K562 (cell line): ENCODE measurements around the gene CNGB1. TPM values are rescaled to one million over a fixed set of nuclear protein-coding genes. Genes with fewer than 3 reads are reported as not detected.

Source experiments
- ATAC-seq: fragments of 200-7000 bp; cut with Tn5 transposase; 3 replicates; pipeline ENCODE4 v1.9.1; 2020; ENCODE audit warnings: moderate library complexity
- BruUV-seq: library from RNA; stranded (reverse); fragments of 400-500 nt; replicated peaks from 2 replicates; lab custom pipeline; 2021; lab: Mats Ljungman, UMichigan
- CTCF ChIA-PET: fragments of 300-600 bp; formaldehyde crosslinking; extraction: SDS; loops from one replicate; lab custom pipeline; 2021; ENCODE audit warnings: low intra/inter-chr PET ratio; lab: Yijun Ruan, JAX
- POLR2A ChIA-PET: fragments of 300-600, 350-650 bp; sonication (Branson Sonifier 250); formaldehyde crosslinking; extraction: SDS; loops from one replicate; lab custom pipeline; 2021; ENCODE audit warnings: antibody characterized with exemption, inconsistent platforms; lab: Yijun Ruan, JAX
- DNase-seq, 4 experiments: peaks; one replicate each; pipeline versions ENCODE4 v3.0.0 to v3.0.0-alpha.2; 2011 to 2018; ENCODE audit warnings: low spot score in 3 of 4, mixed read lengths in 3 of 4; ENCODE audit errors: extremely low read depth in 1 of 4
- FAIRE-seq: peaks from 2 replicates; lab custom pipeline; 2011; peaks lifted over from hg19 to GRCh38; lab: Jason Lieb, UNC
- H2AFZ ChIP-seq: 2 replicates; pipeline ENCODE4 v1.6.0; 2011; ENCODE audit warnings: low read depth, low read length, control low read depth, inconsistent platforms
- H3K27ac ChIP-seq: fragments of 200-600 bp; 3 replicates; pipeline ENCODE4 v1.8.0; 2011; ENCODE audit warnings: low read depth, mild to moderate bottlenecking, control low read depth, inconsistent platforms, low read length, moderate library complexity, mixed read lengths; ENCODE audit errors: extremely low read depth
- H3K27me3 ChIP-seq, 2 experiments: fragments of 300-600 bp in 1 of 2; 2 replicates in 1 of 2; 3 replicates in 1 of 2; pipeline versions ENCODE4 v1.6.0 to v1.8.0; 2011; ENCODE audit warnings: inconsistent platforms in 2 of 2, low read length in 2 of 2, mild to moderate bottlenecking in 1 of 2, mixed read lengths in 1 of 2, moderate library complexity in 1 of 2; ENCODE audit not compliant: control insufficient read depth in 2 of 2, insufficient read depth in 2 of 2
- H3K36me3 ChIP-seq: fragments of 300-600 bp; 3 replicates; pipeline ENCODE4 v1.8.0; 2011; ENCODE audit warnings: mild to moderate bottlenecking, low read length, inconsistent platforms; ENCODE audit not compliant: control insufficient read depth, insufficient read depth
- H3K4me1 ChIP-seq, 2 experiments: fragments of 200-600 bp in 1 of 2; replicated peaks in 1 of 2; 2 replicates in 1 of 2; 3 replicates in 1 of 2; pipeline versions ENCODE4 v1.5.1 to v1.8.0; 2011; ENCODE audit warnings: inconsistent platforms in 2 of 2, low read length in 2 of 2, mild to moderate bottlenecking in 1 of 2, mixed read lengths in 1 of 2, moderate library complexity in 1 of 2; ENCODE audit not compliant: control insufficient read depth in 2 of 2, insufficient read depth in 2 of 2
- H3K4me2 ChIP-seq: 2 replicates; pipeline ENCODE4 v1.6.1; 2011; ENCODE audit warnings: low read length, control low read depth, inconsistent platforms, mixed read lengths; ENCODE audit not compliant: insufficient read depth
- H3K4me3 ChIP-seq: fragments of 200-600 bp; sonication (generic), shearing (Covaris generic); 2 replicates; pipeline ENCODE4 v1.5.1; 2016; ENCODE audit warnings: control low read depth, inconsistent platforms
- H3K79me2 ChIP-seq: fragments of 200-600 bp; 3 replicates; pipeline ENCODE4 v1.8.0; 2011; ENCODE audit warnings: low read length, inconsistent platforms; ENCODE audit not compliant: control insufficient read depth, insufficient read depth
- H3K9ac ChIP-seq, 2 experiments: 2 replicates each; pipeline versions ENCODE4 v1.6.0 to v1.6.1; 2011; ENCODE audit warnings: low read depth in 2 of 2, low read length in 2 of 2, control low read depth in 1 of 2, inconsistent platforms in 1 of 2, mild to moderate bottlenecking in 1 of 2, mixed read lengths in 1 of 2; ENCODE audit not compliant: insufficient read depth in 1 of 2
- H3K9me1 ChIP-seq: one replicate; pipeline ENCODE4 v1.6.0; 2011; ENCODE audit warnings: inconsistent platforms, mild to moderate bottlenecking, low read length, moderate library complexity; ENCODE audit not compliant: control insufficient read depth, insufficient read depth
- H3K9me3 ChIP-seq: replicated peaks from 2 replicates; pipeline ENCODE4 v1.5.1; 2011; ENCODE audit warnings: low read depth, low read length, inconsistent platforms; ENCODE audit not compliant: control insufficient read depth, insufficient read depth
- H4K20me1 ChIP-seq: replicated peaks from 2 replicates; pipeline ENCODE4 v1.6.1; 2011; ENCODE audit warnings: low read length, inconsistent platforms, mixed read lengths; ENCODE audit not compliant: control insufficient read depth, insufficient read depth
- BMI1 ChIP-seq: fragments of 150-350 bp; IDR thresholded peaks from 2 replicates; pipeline ENCODE4 v1.6.1; 2014; ENCODE audit warnings: low read length
- CREB3 ChIP-seq: fragments of 450-650 bp; conservative IDR thresholded peaks from 2 replicates; pipeline ENCODE4 v1.6.1; 2016; ENCODE audit warnings: missing genetic modification characterization, low read depth, mild to moderate bottlenecking, missing compliant biosample characterization, moderate library complexity
- CTBP1 ChIP-seq: fragments of 450-650 bp; IDR thresholded peaks from 2 replicates; pipeline ENCODE4 v1.6.1; 2016; ENCODE audit warnings: borderline replicate concordance
- HNRNPL ChIP-seq: fragments of 200-400 bp; formaldehyde crosslinking; IDR thresholded peaks from 2 replicates; pipeline ENCODE4 v1.6.1; 2017; ENCODE audit warnings: low read depth, mild to moderate bottlenecking, low read length
- KLF1 ChIP-seq: fragments of 450-650 bp; IDR thresholded peaks from 2 replicates; pipeline ENCODE4 v1.6.1; 2016; ENCODE audit warnings: missing genetic modification characterization, missing compliant biosample characterization
- LEF1 ChIP-seq: fragments of 450-650 bp; IDR thresholded peaks from 2 replicates; pipeline ENCODE4 v1.6.1; 2016; ENCODE audit warnings: mild to moderate bottlenecking
- MAFF ChIP-seq: IDR thresholded peaks from 2 replicates; pipeline ENCODE4 v1.6.1; 2012; ENCODE audit warnings: low read length, improper control_type of control experiment
- MXI1 ChIP-seq: IDR thresholded peaks from 2 replicates; pipeline ENCODE4 v1.6.1; 2011; ENCODE audit warnings: low read depth, mild to moderate bottlenecking, improper control_type of control experiment, low read length
- MYNN ChIP-seq, 2 experiments: sonication (generic); formaldehyde crosslinking in 1 of 2; IDR thresholded peaks; 2 replicates each; pipeline versions ENCODE4 v1.5.0 to v1.6.1; 2016 to 2020; ENCODE audit warnings: antibody characterized with exemption in 1 of 2, missing genetic modification reagents in 1 of 2
- POLR2G ChIP-seq: fragments of 200-400 bp; formaldehyde crosslinking; IDR thresholded peaks from 2 replicates; pipeline ENCODE4 v1.6.1; 2017; ENCODE audit warnings: low read depth, mild to moderate bottlenecking, antibody characterized with exemption, low read length, moderate library complexity
- RAD51 ChIP-seq: fragments of 450-650 bp; IDR thresholded peaks from 2 replicates; pipeline ENCODE4 v1.7.1; 2016; ENCODE audit warnings: low read depth, mild to moderate bottlenecking, borderline replicate concordance
- RFX1 ChIP-seq: fragments of 450-650 bp; IDR thresholded peaks from 2 replicates; pipeline ENCODE4 v1.6.1; 2016; ENCODE audit warnings: mild to moderate bottlenecking, moderate library complexity
- ZFP36 ChIP-seq: fragments of 150-350 bp; IDR thresholded peaks from 2 replicates; pipeline ENCODE4 v1.6.1; 2018; ENCODE audit warnings: low read length, low read depth; ENCODE audit not compliant: partially characterized antibody
- ZNF23 ChIP-seq: fragments of 250-450 bp; sonication (Bioruptor Pico); IDR thresholded peaks from 2 replicates; pipeline ENCODE4 v1.4.0; 2020; ENCODE audit warnings: mild to moderate bottlenecking
- WGBS: fragments of 100-300 bp; shearing (Covaris generic); methylation state at CpG from one replicate; pipeline ENCODE4 v1.1.6; 2016; ENCODE audit warnings: low coverage, mixed read lengths; ENCODE audit not compliant: insufficient coverage; ENCODE audit errors: missing lambda C conversion rate; 5-methylcytosine and 5-hydroxymethylcytosine counted together
- in situ Hi-C: fragments of 300-500 bp; cut with MboI; formaldehyde crosslinking; loops from 4 replicates; pipeline ENCODE4 v1.15.0; 2018; ENCODE audit warnings: inconsistent platforms, mixed read lengths
- intact Hi-C: fragments of 100-400 bp; cut with micrococcal nuclease; formaldehyde crosslinking; loops from 2 replicates; pipeline ENCODE4 v1.14.2; 2022
- polyA plus RNA-seq, 8 experiments: library from polyadenylated mRNA; depleted of rRNA in 4 of 8; stranded (reverse) in 5 of 8; unstranded in 3 of 8; fragments of >200 nt; fragmentation: Nextera tagmentation in 2 of 8; fragmentation: Illumina TruSeq in 1 of 8; extraction: Ambion mirVana in 2 of 8; extraction: Trizol in 1 of 8; gene quantifications; 2 replicates each; pipeline versions ENCODE4 v1.2.1 to v1.2.3, GENCODE V29; 2011 to 2014; ENCODE audit warnings: inconsistent platforms in 1 of 8, missing spikeins in 1 of 8
- total RNA-seq, 7 experiments: library from RNA; depleted of rRNA in 6 of 7; stranded (reverse); fragments of >200 nt in 6 of 7; fragmentation: Illumina TruSeq in 2 of 7; extraction: Trizol in 2 of 7; gene quantifications; 2 replicates each; pipeline versions ENCODE4 v1.2.1 to v1.2.3, GENCODE V29; 2011 to 2021; ENCODE audit warnings: low replicate concordance in 1 of 7
- TF ChIP-seq, protein P1 (sequence below): fragments of 450-650 bp; formaldehyde crosslinking; IDR thresholded peaks from 2 replicates; pipeline ENCODE4 v1.4.0; 2020; ENCODE audit warnings: mild to moderate bottlenecking

The CNGB1 gene
- total and polyA plus RNA-seq, 9 of the 15 experiments (the other 6 are each of a cell fraction or from before 2014, with no cell fraction given), result not detected

GRCh38 chr16:57947261-57947660 is 23.7 kb downstream of the CNGB1 start (continued):
- TF ChIP-seq RAD51 (no peak), POLR2G (no peak), ZFP36 (peak; percentile 31), ZNF23 (CRISPR knock-in tag) (no peak)
- TF ChIP-seq, all 486 proteins: peak for 2

DNA sequence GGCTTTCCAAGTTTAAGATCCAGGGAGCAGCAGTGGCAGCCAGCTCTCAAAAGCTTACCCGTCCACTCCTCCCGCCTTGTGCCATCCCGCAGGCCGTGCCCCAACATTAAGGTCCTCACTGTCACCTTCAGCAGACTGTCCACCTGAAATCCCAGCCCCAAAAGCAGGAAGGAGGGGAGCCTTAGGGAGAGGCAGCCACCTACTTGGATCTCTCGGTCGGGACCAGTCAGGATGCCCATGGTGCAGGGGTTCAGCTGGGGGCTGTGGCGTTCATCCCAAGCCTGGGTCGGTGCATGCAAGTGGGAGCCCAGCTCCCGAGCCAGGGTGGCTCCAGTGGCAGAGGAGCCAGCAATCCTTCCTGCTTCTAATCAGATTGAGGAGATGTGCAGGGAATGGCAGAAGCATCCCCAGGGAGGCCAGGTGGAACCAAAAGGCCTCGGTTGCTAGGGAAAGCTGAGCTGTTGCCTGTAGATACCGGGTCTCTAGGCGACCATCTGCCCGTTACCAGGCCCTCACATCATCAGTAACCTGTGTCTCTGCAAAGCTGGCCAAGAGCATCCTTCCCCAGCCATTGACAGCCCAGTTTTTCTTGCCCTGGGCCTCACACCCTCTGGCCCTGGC is 24.6 kb downstream of the CNGB1 start:
- ATAC-seq, result peak; percentile 39; the same call in 2 of the 3 replicates
- H3K9me3 ChIP-seq, result no peaks in the 10 kb centered on the region
- H4K20me1 ChIP-seq, result peaks cover 8% of the 10 kb centered on the region
- WGBS, result 2% methylated on average over 13 of the region's 13 CpGs
- no peak for FAIRE-seq
- ChIA-PET POLR2A (interaction anchor here (0.7 to 1.0 kb wide), 2 partner anchors 20 to 45 kb away, joined by 3 read pairs; no protein-coding TSS in a partner anchor), CTCF (no interaction called here)
- in situ Hi-C loops (no loop called here), intact Hi-C loops (loop anchor here (5.0 kb wide), 1 partner anchor 56 kb away; the partner anchor contains the start of genes USB1 and ZNF319)
- H3K9ac ChIP-seq, result no peak overlapping the region; a peak in 1 of 4 replicates
- no peaks in the 10 kb centered on the region; a peak in 1 of 5 replicates for H3K4me1 ChIP-seq
- H3K79me2 ChIP-seq, result no peaks in the 10 kb centered on the region
- no peak overlapping the region for H3K4me2 ChIP-seq
- H3K4me3 ChIP-seq, result no peak overlapping the region
- DNase-seq, result no peak
- no peak overlapping the region for H3K27ac ChIP-seq
- no peak for TF ChIP-seq KLF1 (tag)
- no peak for TF ChIP-seq LEF1
- peak; percentile 72 for TF ChIP-seq BMI1
- TF ChIP-seq RFX1, result peak; percentile 84
- peak; percentile 68; the same call in 1 of the 2 replicates for TF ChIP-seq CTBP1
- peak; percentile 89 for TF ChIP-seq MXI1
- no peak for TF ChIP-seq MAFF
- TF ChIP-seq HNRNPL, result no peak
- TF ChIP-seq MYNN (IDR thresholded peaks at IDR 0.05), result peak; percentile 49; the same call in 1 of the 2 replicates
- TF ChIP-seq MYNN (CRISPR knock-in tag; IDR thresholded peaks at IDR 0.05), result no peak
- no peak for TF ChIP-seq CREB3 (tag)
- TF ChIP-seq, protein P1, sequence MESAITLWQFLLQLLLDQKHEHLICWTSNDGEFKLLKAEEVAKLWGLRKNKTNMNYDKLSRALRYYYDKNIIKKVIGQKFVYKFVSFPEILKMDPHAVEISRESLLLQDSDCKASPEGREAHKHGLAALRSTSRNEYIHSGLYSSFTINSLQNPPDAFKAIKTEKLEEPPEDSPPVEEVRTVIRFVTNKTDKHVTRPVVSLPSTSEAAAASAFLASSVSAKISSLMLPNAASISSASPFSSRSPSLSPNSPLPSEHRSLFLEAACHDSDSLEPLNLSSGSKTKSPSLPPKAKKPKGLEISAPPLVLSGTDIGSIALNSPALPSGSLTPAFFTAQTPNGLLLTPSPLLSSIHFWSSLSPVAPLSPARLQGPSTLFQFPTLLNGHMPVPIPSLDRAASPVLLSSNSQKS (CRISPR knock-in tag), result no peak
- H2AFZ ChIP-seq, result no peak overlapping the region
- H3K36me3 ChIP-seq, result no peaks in the 10 kb centered on the region
- H3K9me1 ChIP-seq, result no peaks in the 10 kb centered on the region
- peaks cover 2 to 25% of the 10 kb centered on the region in 2 experiments; a peak in 2 of 5 replicates for H3K27me3 ChIP-seq
- no TSS peak for BruUV-seq
